ENCODE data around the gene CAMSAP1. TPM values are rescaled to one million over a fixed set of nuclear protein-coding genes. Genes with fewer than 3 reads are reported as not detected.
"Not testable (repeated sequence)": the region's sequence is repeated elsewhere in the genome, so short reads cannot be mapped to it uniquely, and the experiment has no call there.

CAMSAP1 gene
- total RNA-seq, 1 donor from 2014 or later: 20.0 TPM

DNA sequence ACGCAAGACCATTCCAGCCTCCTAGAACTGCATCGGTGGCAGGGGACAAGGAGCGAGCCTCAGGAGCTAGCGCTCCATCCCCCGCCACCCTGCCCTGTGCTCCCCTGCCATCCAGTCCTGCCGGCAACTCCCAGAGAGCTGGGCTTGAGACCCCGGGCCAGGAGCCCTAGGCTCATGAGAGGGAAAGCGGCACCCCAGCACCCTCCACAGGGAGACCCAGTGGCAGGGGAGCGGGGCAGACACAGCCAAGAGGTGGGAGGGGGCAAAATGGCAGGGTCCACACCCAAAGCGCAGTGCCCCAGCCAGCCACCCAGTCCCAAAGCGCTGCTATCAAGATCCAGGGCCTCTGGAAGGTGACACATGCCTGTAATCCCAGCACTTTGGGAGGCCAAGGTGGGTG lies 41.1 kb upstream of the CAMSAP1 start:
- no peak for DNase-seq
- Histone ChIP-seq H3K27me3 (ENCODE audit: low read depth) (no peaks in the 10 kb centered on the region), H3K36me3 (peaks cover 98% of the 10 kb centered on the region), H3K9me3 (replicated peaks) (no peaks in the 10 kb centered on the region), H3K4me1 (peaks cover 19% of the 10 kb centered on the region), H3K4me3 (no peak overlapping the region), H3K27ac (replicated peaks) (no peak overlapping the region)
- intact Hi-C loops (cut with micrococcal nuclease): no loop called here
- TF ChIP-seq, protein P1, sequence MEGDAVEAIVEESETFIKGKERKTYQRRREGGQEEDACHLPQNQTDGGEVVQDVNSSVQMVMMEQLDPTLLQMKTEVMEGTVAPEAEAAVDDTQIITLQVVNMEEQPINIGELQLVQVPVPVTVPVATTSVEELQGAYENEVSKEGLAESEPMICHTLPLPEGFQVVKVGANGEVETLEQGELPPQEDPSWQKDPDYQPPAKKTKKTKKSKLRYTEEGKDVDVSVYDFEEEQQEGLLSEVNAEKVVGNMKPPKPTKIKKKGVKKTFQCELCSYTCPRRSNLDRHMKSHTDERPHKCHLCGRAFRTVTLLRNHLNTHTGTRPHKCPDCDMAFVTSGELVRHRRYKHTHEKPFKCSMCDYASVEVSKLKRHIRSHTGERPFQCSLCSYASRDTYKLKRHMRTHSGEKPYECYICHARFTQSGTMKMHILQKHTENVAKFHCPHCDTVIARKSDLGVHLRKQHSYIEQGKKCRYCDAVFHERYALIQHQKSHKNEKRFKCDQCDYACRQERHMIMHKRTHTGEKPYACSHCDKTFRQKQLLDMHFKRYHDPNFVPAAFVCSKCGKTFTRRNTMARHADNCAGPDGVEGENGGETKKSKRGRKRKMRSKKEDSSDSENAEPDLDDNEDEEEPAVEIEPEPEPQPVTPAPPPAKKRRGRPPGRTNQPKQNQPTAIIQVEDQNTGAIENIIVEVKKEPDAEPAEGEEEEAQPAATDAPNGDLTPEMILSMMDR (IDR thresholded peaks at IDR 0.05; ENCODE audit: borderline replicate concordance): no peak

DNA sequence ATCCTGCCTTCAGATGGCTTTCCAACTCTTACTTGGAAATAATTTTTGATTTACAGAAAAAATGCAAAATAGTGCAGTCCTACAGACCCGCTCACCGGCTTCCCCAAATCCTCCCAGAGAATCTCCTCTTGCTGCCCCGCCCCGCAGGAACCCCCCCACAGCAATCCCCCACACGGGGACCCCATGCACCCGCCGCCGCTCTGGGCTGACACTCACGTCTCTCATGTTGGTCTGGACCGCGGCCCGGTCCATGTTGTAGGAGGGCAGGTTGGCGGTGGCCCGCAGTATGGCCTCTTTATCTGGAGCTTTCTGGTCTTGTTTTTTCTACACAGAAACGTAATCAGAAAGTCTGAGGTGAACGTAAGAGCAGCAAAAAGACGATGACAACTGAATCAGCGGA lies 40.2 kb upstream of the CAMSAP1 start:
- peaks cover 98% of the 10 kb centered on the region for H3K36me3 ChIP-seq
- no peak overlapping the region for H3K27ac ChIP-seq (replicated peaks)
- no peaks in the 10 kb centered on the region for H3K27me3 ChIP-seq (ENCODE audit: low read depth)
- H3K4me3 ChIP-seq: no peak overlapping the region
- H3K4me1 ChIP-seq: peaks cover 20% of the 10 kb centered on the region
- H3K9me3 ChIP-seq (replicated peaks): no peaks in the 10 kb centered on the region
- TF ChIP-seq, protein P1 (IDR thresholded peaks at IDR 0.05; ENCODE audit: borderline replicate concordance): no peak
- intact Hi-C loops (cut with micrococcal nuclease): no loop called here
- no peak for DNase-seq

DNA sequence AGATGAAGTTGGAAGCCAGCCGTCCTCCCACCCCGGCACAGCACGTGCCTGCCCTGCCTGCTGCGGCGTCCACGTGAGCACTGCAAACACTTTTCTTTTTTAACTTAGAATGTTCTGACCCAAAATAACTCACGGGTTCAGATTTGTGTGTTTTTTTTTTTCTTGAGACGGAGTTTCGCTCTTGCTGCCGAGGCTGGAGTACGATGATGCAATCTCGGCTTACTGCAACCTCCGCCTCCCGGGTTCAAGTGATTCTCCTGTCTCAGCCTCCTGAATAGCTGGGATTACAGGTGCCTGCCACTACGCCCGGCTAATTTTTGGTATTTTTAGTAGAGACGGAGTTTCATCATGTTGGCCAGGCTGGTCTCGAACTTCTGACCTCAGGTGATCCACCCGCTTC lies 39.8 kb upstream of the CAMSAP1 start:
- H3K27ac ChIP-seq (replicated peaks); DNase-seq; H3K9me3 ChIP-seq (replicated peaks); intact Hi-C loops (cut with micrococcal nuclease); H3K4me3 ChIP-seq; H3K27me3 ChIP-seq (ENCODE audit: low read depth): not testable (repeated sequence)
- H3K4me1 ChIP-seq: peaks cover 25% of the 10 kb centered on the region
- H3K36me3 ChIP-seq: peaks cover 97% of the 10 kb centered on the region

DNA sequence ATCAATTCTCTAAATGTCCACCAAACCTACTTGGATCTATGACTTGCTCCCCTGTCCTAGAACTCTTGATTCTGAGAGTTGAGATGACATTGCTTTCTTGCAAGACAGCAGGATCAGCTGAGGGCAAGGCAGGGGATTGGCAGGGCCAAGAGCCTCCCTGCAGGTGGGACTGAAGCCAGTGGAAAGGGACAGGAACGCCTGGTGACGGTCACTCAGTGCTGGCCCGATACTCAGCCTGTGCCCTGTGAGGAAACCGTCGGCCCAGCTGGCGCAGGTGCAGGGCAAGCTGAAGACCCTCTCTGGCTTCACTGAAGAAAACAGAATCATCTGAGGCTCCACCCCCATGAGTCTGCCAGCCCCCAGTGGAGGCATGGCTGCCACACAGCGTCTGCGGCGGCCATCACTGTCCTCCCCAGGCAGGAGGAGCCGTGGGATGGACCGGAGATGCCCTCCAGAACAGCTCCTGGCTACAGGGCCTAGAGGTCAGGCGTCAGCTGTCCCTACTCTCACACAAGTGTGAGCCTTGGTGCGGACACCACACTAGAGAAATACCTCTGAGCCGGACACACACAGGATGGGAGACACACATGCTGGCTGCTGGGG lies 39.1 kb upstream of the CAMSAP1 start:
- no peak for DNase-seq
- no peaks in the 10 kb centered on the region for H3K27me3 ChIP-seq (ENCODE audit: low read depth)
- no peaks in the 10 kb centered on the region for H3K9me3 ChIP-seq (replicated peaks)
- H3K36me3 ChIP-seq: peaks cover 97% of the 10 kb centered on the region
- H3K4me1 ChIP-seq: peaks cover 31% of the 10 kb centered on the region
- intact Hi-C loops (cut with micrococcal nuclease): no loop called here
- TF ChIP-seq, protein P1 (IDR thresholded peaks at IDR 0.05; ENCODE audit: borderline replicate concordance): no peak
- H3K4me3 ChIP-seq: no peak overlapping the region
- no peak overlapping the region for H3K27ac ChIP-seq (replicated peaks)

DNA sequence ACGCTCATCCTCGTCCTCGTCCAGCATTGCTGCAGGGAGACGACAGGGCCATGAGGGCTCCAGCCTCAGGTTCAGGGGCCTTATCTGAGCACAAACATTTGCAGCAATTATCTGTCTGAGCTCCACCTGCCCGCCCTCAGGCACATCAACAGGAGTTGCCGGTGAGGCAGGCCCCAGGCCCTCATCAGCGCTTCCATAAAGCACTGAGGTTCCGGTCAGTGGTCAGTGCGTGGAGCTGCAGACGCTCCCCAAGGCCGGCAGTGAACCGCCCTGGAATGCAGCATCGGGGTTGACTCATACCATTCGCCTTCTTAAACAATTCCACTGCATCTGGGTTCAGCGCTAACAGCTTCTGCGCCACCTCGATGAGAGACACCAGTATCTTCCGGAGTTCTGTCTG lies 38.6 kb upstream of the CAMSAP1 start:
- no peaks in the 10 kb centered on the region for H3K27me3 ChIP-seq (ENCODE audit: low read depth)
- intact Hi-C loops (cut with micrococcal nuclease): no loop called here
- DNase-seq: no peak
- peaks cover 36% of the 10 kb centered on the region for H3K4me1 ChIP-seq
- TF ChIP-seq, protein P1 (IDR thresholded peaks at IDR 0.05; ENCODE audit: borderline replicate concordance): no peak
- no peak overlapping the region for H3K27ac ChIP-seq (replicated peaks)
- H3K36me3 ChIP-seq: peaks cover 97% of the 10 kb centered on the region
- H3K9me3 ChIP-seq (replicated peaks): no peaks in the 10 kb centered on the region
- H3K4me3 ChIP-seq: no peak overlapping the region

DNA sequence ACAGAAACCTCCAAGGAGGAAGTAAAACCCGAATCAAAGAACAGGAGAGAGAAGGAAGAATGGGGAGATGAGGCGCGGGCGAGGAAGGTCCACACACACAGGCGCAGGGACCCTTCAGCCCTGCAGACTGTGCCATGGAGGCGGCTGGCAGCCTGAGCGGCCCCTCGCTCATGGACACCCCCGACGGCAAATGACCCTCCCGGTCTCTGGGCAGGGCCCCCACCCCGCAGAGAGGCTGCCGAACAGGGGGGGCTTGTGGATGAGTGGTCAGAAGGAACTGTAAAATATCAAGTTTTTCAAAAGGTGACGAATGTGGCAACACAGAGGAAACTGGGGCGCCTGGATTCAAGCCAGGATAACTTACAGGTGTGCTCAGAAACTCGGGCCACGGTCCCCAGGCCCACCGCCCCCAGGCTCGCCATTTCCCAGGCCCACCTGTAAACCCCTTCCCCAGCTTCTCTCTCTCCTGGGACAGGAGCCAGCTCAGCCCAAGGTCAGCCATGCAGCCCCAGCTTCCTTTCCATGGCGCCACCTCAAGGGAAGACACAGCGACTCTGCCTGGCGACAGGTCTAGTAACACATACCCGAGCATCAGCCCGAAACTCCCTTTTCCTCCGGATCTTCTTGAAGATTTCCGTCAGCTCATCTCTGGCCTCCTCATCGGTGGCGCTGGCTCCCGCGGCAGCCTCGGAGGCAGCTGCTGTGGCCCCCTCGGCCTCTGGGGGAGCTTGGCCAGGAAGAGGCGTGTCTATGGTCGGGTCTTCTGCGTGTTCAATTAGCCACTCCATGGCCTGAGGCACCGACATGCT lies 37.3 kb upstream of the CAMSAP1 start:
- Histone ChIP-seq H3K36me3 (peaks cover 96% of the 10 kb centered on the region), H3K9me3 (replicated peaks) (no peaks in the 10 kb centered on the region), H3K4me1 (peaks cover 36% of the 10 kb centered on the region), H3K4me3 (no peak overlapping the region), H3K27me3 (ENCODE audit: low read depth) (no peaks in the 10 kb centered on the region), H3K27ac (replicated peaks) (no peak overlapping the region)
- intact Hi-C loops (cut with micrococcal nuclease): no loop called here
- DNase-seq: no peak
- TF ChIP-seq, protein P1 (IDR thresholded peaks at IDR 0.05; ENCODE audit: borderline replicate concordance): no peak

DNA sequence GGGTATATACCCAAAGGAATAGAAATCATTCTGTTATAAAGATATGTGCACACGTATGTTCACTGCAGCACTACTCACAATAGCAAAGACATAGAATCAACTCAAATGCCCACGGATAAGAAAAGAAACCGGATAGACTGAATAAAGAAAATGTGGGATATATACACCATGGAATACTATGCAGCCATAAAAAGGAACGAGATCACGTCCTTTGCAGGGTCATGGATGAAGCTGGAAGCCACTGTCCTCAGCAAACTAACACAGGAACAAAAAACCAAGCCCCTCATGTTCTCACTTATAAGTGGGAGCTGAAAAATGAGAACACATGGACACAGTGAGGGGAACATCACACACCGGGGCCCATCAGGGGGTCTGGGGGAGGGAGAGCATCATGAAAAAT lies 36.3 kb upstream of the CAMSAP1 start:
- DNase-seq; H3K4me3 ChIP-seq; H3K27ac ChIP-seq (replicated peaks); H3K27me3 ChIP-seq (ENCODE audit: low read depth); H3K9me3 ChIP-seq (replicated peaks); intact Hi-C loops (cut with micrococcal nuclease): not testable (repeated sequence)
- Histone ChIP-seq H3K4me1 (peaks cover 30% of the 10 kb centered on the region), H3K36me3 (peaks cover 96% of the 10 kb centered on the region)
